ENCODE measurements around the gene EGFLAM. TPM values are rescaled to one million over a fixed set of nuclear protein-coding genes. Genes with fewer than 3 reads are reported as not detected.

The EGFLAM gene
- total RNA-seq, 4 donors from 2014 or later, result 15.0 to 103 (median 62.5) TPM

DNA sequence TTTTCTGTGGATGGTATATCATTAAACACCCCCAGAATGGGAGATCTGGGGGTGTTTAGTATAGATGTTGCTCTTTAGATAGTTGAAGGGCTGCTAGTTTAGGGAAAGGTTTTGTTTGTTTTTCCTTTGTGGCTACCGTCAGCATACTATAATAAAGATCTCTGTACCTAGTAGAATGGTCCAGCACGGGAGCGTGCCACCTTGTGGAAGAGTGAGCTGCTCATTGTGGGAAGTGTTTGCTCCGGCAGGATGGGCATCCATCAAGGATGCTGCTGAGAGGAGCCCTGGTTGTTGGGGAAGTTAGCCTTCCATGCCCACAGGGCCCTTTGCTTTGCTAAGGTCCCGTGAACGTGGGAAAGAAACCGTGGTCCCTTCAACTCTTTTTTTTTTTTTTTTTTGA is 185.0 kb downstream of the EGFLAM start:
- no peak for DNase-seq (ENCODE audit: low spot score)
- ATAC-seq (ENCODE audit: low FRiP score), result no peak
- TF ChIP-seq, protein P1, sequence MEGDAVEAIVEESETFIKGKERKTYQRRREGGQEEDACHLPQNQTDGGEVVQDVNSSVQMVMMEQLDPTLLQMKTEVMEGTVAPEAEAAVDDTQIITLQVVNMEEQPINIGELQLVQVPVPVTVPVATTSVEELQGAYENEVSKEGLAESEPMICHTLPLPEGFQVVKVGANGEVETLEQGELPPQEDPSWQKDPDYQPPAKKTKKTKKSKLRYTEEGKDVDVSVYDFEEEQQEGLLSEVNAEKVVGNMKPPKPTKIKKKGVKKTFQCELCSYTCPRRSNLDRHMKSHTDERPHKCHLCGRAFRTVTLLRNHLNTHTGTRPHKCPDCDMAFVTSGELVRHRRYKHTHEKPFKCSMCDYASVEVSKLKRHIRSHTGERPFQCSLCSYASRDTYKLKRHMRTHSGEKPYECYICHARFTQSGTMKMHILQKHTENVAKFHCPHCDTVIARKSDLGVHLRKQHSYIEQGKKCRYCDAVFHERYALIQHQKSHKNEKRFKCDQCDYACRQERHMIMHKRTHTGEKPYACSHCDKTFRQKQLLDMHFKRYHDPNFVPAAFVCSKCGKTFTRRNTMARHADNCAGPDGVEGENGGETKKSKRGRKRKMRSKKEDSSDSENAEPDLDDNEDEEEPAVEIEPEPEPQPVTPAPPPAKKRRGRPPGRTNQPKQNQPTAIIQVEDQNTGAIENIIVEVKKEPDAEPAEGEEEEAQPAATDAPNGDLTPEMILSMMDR (IDR thresholded peaks at IDR 0.05), result no peak

DNA sequence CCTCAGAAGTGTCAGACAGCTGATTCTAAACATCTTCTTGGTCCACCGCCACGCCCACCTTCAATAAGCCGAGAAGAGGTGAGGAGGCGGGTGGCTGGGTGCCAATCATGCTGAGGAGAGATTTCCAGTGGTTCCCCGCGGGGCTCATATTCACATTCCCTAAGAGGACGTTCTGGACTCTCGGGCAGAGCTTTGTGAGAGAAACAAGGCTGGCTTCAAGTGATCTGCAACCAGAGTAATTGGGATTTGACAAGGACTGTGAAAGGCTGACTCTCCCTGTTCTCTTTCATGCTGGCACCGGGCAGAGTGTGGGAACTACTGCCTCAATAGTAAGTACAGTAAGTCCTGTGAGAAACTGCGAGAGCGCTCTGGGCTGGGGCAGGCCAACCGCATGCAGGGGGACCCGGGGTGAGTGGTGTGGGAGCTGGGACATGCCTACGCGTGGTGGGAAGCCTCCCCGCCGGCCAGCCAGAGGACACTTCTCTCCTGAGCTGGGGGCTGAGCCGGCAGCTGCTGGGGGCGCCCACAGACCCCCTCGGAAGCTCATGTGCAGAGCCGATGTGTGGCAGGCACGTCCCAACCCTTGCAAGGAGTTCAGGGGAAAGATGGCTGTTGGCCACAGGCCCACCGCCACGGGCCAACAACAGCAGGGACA is 187.1 kb downstream of the EGFLAM start:
- DNase-seq (ENCODE audit: low spot score), result no peak

DNA sequence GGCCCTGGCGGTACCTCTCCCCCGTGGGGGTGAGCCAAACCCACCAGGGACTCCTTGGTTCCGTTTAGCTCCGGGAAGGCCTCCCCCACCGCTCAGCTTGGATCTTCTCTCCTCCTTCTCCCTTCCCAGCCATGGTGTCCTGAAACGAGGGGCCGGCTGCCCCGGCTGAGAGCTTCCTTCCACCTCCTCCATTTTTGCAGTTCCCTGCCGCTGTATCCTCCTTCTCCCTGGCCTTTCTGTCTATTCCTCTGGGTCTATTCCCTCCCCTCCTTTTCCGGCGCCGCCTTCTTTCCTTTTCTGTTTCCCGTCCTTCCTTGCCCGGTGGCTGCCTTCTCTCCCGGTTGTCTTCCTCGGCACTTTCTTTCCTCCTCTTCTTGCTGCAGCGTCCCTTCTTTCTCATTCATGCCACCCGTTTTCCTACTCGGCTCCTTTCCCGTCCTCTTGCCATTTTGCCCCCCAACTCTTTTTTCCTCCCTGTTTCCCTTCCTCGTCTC is 187.7 kb downstream of the EGFLAM start:
- ATAC-seq (ENCODE audit: low FRiP score) (no peak), DNase-seq (ENCODE audit: low spot score) (no peak)
- TF ChIP-seq, protein P1 (IDR thresholded peaks at IDR 0.05), result no peak

More for the DNA sequence above, 187.1 kb downstream of the EGFLAM start:
- TF ChIP-seq, protein P1 (IDR thresholded peaks at IDR 0.05), result no peak
- ATAC-seq (ENCODE audit: low FRiP score), result no peak

- TF ChIP-seq, protein P1 (IDR thresholded peaks at IDR 0.05), result no peak
- ATAC-seq (ENCODE audit: low FRiP score) (no peak), DNase-seq (ENCODE audit: low spot score) (no peak)
Observed at GRCh38 chr5:38447056-38447455, 188.7 kb downstream of the EGFLAM start.

- TF ChIP-seq, protein P1 (IDR thresholded peaks at IDR 0.05), result no peak
- DNase-seq (ENCODE audit: low spot score) (no peak), ATAC-seq (ENCODE audit: low FRiP score) (peak; percentile 26)
Observed at GRCh38 chr5:38447786-38448185, 189.4 kb downstream of the EGFLAM start.

GRCh38 chr5:38448568-38449350 is 190.4 kb downstream of the EGFLAM start:
- TF ChIP-seq, protein P1 (IDR thresholded peaks at IDR 0.05), result no peak
- DNase-seq (ENCODE audit: low spot score), result no peak
- no peak for ATAC-seq (ENCODE audit: low FRiP score)
